CD14-positive monocyte (primary cell): ENCODE results near the gene ANK2. TPM values are rescaled to one million over a fixed set of nuclear protein-coding genes. Genes with fewer than 3 reads are reported as not detected.

ENCODE experiments used
- DNase-seq, 3 donors: peaks; one replicate each; pipeline ENCODE4 v3.0.0-alpha.2; 2011 to 2022
- H2AFZ ChIP-seq: 2 replicates; pipeline ENCODE4 v1.6.0; 2012; ENCODE audit warnings: mild to moderate bottlenecking, low read depth, low read length, inconsistent platforms; ENCODE audit not compliant: insufficient read depth, poor library complexity, severe bottlenecking
- H3K27ac ChIP-seq, 2 donors: 1 replicate in 1 of 2; 2 replicates in 1 of 2; pipeline ENCODE4 v1.5.1; 2012 to 2013; ENCODE audit warnings: low read length in 2 of 2, control low read depth in 1 of 2, inconsistent platforms in 1 of 2, low read depth in 1 of 2, mild to moderate bottlenecking in 1 of 2
- H3K27me3 ChIP-seq, 2 donors: one replicate each; pipeline versions ENCODE4 v1.6.0 to v1.6.1; 2011 to 2013; ENCODE audit warnings: low read length in 2 of 2; ENCODE audit not compliant: control insufficient read depth in 2 of 2, insufficient read depth in 2 of 2
- H3K36me3 ChIP-seq, 2 donors: replicated peaks in 1 of 2; 1 replicate in 1 of 2; 2 replicates in 1 of 2; pipeline versions ENCODE4 v1.5.1 to v1.6.1; 2012 to 2013; ENCODE audit warnings: low read length in 2 of 2, control low read depth in 1 of 2, inconsistent platforms in 1 of 2, mild to moderate bottlenecking in 1 of 2; ENCODE audit not compliant: insufficient read depth in 2 of 2, control insufficient read depth in 1 of 2
- H3K4me1 ChIP-seq, 2 donors: 1 replicate in 1 of 2; 2 replicates in 1 of 2; pipeline versions ENCODE4 v1.5.1 to v1.6.1; 2012 to 2013; ENCODE audit warnings: low read length in 2 of 2, control low read depth in 1 of 2, inconsistent platforms in 1 of 2, mild to moderate bottlenecking in 1 of 2, moderate library complexity in 1 of 2; ENCODE audit not compliant: insufficient read depth in 2 of 2, control insufficient read depth in 1 of 2
- H3K4me2 ChIP-seq: replicated peaks from 2 replicates; pipeline ENCODE3; 2012; ENCODE audit warnings: low read length, moderate library complexity, mild to moderate bottlenecking; ENCODE audit not compliant: poor library complexity, severe bottlenecking; ENCODE audit errors: extremely low read depth
- H3K4me3 ChIP-seq, 3 experiments: fragments of 200-600 bp in 1 of 3; sonication (generic) in 1 of 3; replicated peaks in 1 of 3; 1 replicate in 2 of 3; 2 replicates in 1 of 3; pipeline ENCODE4 v1.5.1; 2011 to 2013; ENCODE audit warnings: low read length in 3 of 3, mild to moderate bottlenecking in 3 of 3, control low read depth in 2 of 3, low read depth in 2 of 3, inconsistent platforms in 1 of 3, moderate library complexity in 1 of 3
- H3K79me2 ChIP-seq: 2 replicates; pipeline ENCODE4 v1.6.0; 2012; ENCODE audit warnings: mild to moderate bottlenecking, control low read depth, inconsistent platforms, low read length, moderate library complexity; ENCODE audit not compliant: insufficient read depth
- H3K9ac ChIP-seq: 2 replicates; pipeline ENCODE4 v1.6.0; 2017; ENCODE audit warnings: low read length, mild to moderate bottlenecking; ENCODE audit not compliant: insufficient read depth, poor library complexity, severe bottlenecking
- H3K9me3 ChIP-seq, 2 donors: replicated peaks in 1 of 2; 1 replicate in 1 of 2; 2 replicates in 1 of 2; pipeline versions ENCODE4 v1.5.1 to v1.6.1; 2012 to 2013; ENCODE audit warnings: low read length in 2 of 2, control low read depth in 1 of 2; ENCODE audit not compliant: control insufficient read depth in 1 of 2, insufficient read depth in 1 of 2
- H4K20me1 ChIP-seq: 2 replicates; pipeline ENCODE4 v1.6.0; 2012; ENCODE audit warnings: mild to moderate bottlenecking, low read length, control low read depth, moderate library complexity; ENCODE audit not compliant: insufficient read depth
- H3K27ac Mint-ChIP-seq, 7 donors: one replicate each; pipeline ENCODE4 v1.8.0; 2020; ENCODE audit warnings: mild to moderate bottlenecking in 7 of 7, mixed read lengths in 7 of 7, moderate library complexity in 6 of 7, inconsistent platforms in 2 of 7
- H3K27me3 Mint-ChIP-seq, 3 donors: one replicate each; pipeline ENCODE4 v1.8.0; 2021 to 2022; ENCODE audit warnings: low read depth in 3 of 3, mild to moderate bottlenecking in 3 of 3, mixed read lengths in 3 of 3, moderate library complexity in 3 of 3, inconsistent platforms in 1 of 3
- H3K36me3 Mint-ChIP-seq, 2 donors: one replicate each; pipeline ENCODE4 v1.8.0; 2020; ENCODE audit warnings: mixed read lengths in 2 of 2, inconsistent platforms in 1 of 2, mild to moderate bottlenecking in 1 of 2
- H3K4me1 Mint-ChIP-seq: one replicate; pipeline ENCODE4 v1.8.0; 2020; ENCODE audit warnings: mild to moderate bottlenecking, mixed read lengths
- H3K4me3 Mint-ChIP-seq, 2 donors: one replicate each; pipeline ENCODE4 v1.8.0; 2020; ENCODE audit warnings: mild to moderate bottlenecking in 2 of 2, mixed read lengths in 2 of 2, moderate library complexity in 1 of 2
- H3K9me3 Mint-ChIP-seq, 7 donors: one replicate each; pipeline ENCODE4 v1.8.0; 2020 to 2022; ENCODE audit warnings: mixed read lengths in 7 of 7, mild to moderate bottlenecking in 6 of 7, moderate library complexity in 6 of 7, inconsistent platforms in 2 of 7
- WGBS: methylation state at CpG from one replicate; pipeline ENCODE4 v1.1.5; 2013; ENCODE audit warnings: missing lambda C conversion rate; ENCODE audit not compliant: insufficient coverage; 5-methylcytosine and 5-hydroxymethylcytosine counted together
- intact Hi-C, 2 donors: fragments of 100-400 bp; cut with micrococcal nuclease; formaldehyde crosslinking; loops; one replicate each; pipeline versions ENCODE4 v1.15.0 to v1.15.1; 2023
- polyA plus RNA-seq, 3 donors: library from polyadenylated mRNA; depleted of rRNA in 1 of 3; unstranded in 2 of 3; stranded (reverse) in 1 of 3; fragments of 300-500 nt in 2 of 3; fragments of >200 nt in 1 of 3; fragmentation: Illumina TruSeq in 2 of 3; gene quantifications; 1 replicate in 2 of 3; 2 replicates in 1 of 3; pipeline ENCODE4 v1.2.3, GENCODE V29; 2012 to 2021
- TF ChIP-seq, protein P1 (sequence below): fragments of 200-600 bp; IDR thresholded peaks from one replicate; pipeline ENCODE4 v1.8.0; 2022; ENCODE audit warnings: antibody characterized with exemption, mild to moderate bottlenecking

ANK2 gene
- polyA plus RNA-seq, 3 donors, result not detected

DNA sequence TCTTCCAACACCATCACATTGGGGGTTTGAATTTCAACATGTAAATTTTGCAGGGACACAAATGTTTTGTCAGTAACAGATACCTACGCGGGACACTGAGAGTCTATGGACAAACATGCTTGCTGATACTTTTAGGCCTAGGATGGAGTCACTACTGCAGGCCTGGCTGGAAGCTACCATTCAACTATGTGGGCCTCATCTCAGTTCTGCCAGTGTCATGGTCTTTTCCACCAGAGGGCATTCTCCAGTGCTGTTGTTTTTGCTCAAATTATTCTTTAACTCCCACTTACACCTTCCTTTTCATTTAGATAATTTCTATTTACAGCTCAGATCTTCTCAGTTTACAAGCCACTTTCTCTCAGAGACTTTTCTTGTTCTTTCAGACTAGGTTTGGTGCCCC, 7.0 kb upstream of the ANK2 start:
- Mint-ChIP-seq H3K4me1 (no peaks in the 10 kb centered on the region), H3K9me3 (peaks cover 0 to 7% (median 2%) of the 10 kb centered on the region in 7 donors), H3K27ac (no peak overlapping the region), H3K4me3 (no peak overlapping the region), H3K27me3 (peaks cover 0 to 1% (median 0%) of the 10 kb centered on the region in 3 donors), H3K36me3 (no peaks in the 10 kb centered on the region)
- H3K27me3 ChIP-seq, result no peaks in the 10 kb centered on the region
- H2AFZ ChIP-seq, result no peak overlapping the region
- H3K36me3 ChIP-seq, result no peaks in the 10 kb centered on the region
- no peak overlapping the region for H3K4me2 ChIP-seq
- H3K4me3 ChIP-seq, result no peak overlapping the region
- H3K9me3 ChIP-seq, result no peaks in the 10 kb centered on the region
- no peaks in the 10 kb centered on the region for H3K4me1 ChIP-seq
- DNase-seq, result no peak
- H3K9ac ChIP-seq, result no peak overlapping the region
- no peak overlapping the region for H3K27ac ChIP-seq
- no peaks in the 10 kb centered on the region for H4K20me1 ChIP-seq
- intact Hi-C loops, result no loop called here
- TF ChIP-seq, protein P1, sequence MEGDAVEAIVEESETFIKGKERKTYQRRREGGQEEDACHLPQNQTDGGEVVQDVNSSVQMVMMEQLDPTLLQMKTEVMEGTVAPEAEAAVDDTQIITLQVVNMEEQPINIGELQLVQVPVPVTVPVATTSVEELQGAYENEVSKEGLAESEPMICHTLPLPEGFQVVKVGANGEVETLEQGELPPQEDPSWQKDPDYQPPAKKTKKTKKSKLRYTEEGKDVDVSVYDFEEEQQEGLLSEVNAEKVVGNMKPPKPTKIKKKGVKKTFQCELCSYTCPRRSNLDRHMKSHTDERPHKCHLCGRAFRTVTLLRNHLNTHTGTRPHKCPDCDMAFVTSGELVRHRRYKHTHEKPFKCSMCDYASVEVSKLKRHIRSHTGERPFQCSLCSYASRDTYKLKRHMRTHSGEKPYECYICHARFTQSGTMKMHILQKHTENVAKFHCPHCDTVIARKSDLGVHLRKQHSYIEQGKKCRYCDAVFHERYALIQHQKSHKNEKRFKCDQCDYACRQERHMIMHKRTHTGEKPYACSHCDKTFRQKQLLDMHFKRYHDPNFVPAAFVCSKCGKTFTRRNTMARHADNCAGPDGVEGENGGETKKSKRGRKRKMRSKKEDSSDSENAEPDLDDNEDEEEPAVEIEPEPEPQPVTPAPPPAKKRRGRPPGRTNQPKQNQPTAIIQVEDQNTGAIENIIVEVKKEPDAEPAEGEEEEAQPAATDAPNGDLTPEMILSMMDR, result no peak
- whole genome bisulfite sequencing, result 50% methylated on average over 2 of the region's 2 CpGs
- no peaks in the 10 kb centered on the region for H3K79me2 ChIP-seq

- no peaks in the 10 kb centered on the region for H4K20me1 ChIP-seq
- intact Hi-C loops, result no loop called here
- DNase-seq, result no peak
- H3K4me1 ChIP-seq, result no peaks in the 10 kb centered on the region
- H3K9me3 Mint-ChIP-seq, result peaks cover 0 to 7% (median 2%) of the 10 kb centered on the region in 7 donors
- H3K27ac Mint-ChIP-seq, result no peak overlapping the region
- H3K27me3 ChIP-seq, result no peaks in the 10 kb centered on the region
- H3K27ac ChIP-seq, result no peak overlapping the region
- no peak overlapping the region for H2AFZ ChIP-seq
- no peak overlapping the region for H3K4me2 ChIP-seq
- no peaks in the 10 kb centered on the region for H3K9me3 ChIP-seq
- H3K4me3 Mint-ChIP-seq, result no peak overlapping the region
- no peaks in the 10 kb centered on the region for H3K79me2 ChIP-seq
- H3K27me3 Mint-ChIP-seq, result no peaks in the 10 kb centered on the region
- no peak overlapping the region for H3K9ac ChIP-seq
- no peaks in the 10 kb centered on the region for H3K4me1 Mint-ChIP-seq
- H3K36me3 Mint-ChIP-seq, result no peaks in the 10 kb centered on the region
- H3K4me3 ChIP-seq, result no peak overlapping the region
- TF ChIP-seq, protein P1, result no peak
- H3K36me3 ChIP-seq, result no peaks in the 10 kb centered on the region
These were observed 5.9 kb upstream of the ANK2 start for GRCh38 chr4:113043591-113043990.
